NOMO-1 (cell line): ENCODE data around the gene TCF25.
"Not testable (repeated sequence)": the region's sequence is repeated elsewhere in the genome, so short reads cannot be mapped to it uniquely, and the experiment has no call there.

Source experiments
- DNase-seq, 2 experiments: peaks; one replicate each; lab custom pipeline; 2025; ENCODE audit not compliant: unreplicated experiment in 2 of 2; lab: John Stamatoyannopoulos, UW

Gene TCF25

GRCh38 chr16:89873109-89873971 lies at the start of gene TCF25:
Gene TCF25, plus strand, starts transcription at chr16:89873592. Its CDS starts 76 bp downstream, at chr16:89873668.
- peak; percentile 74 to 76 for DNase-seq

- DNase-seq = not testable (repeated sequence)
Measured at GRCh38 chr16:89823824-89824148, 49.6 kb upstream of the TCF25 start.

- no peak for DNase-seq
Measured at GRCh38 chr16:89826531-89827382, 46.6 kb upstream of the TCF25 start.

DNA sequence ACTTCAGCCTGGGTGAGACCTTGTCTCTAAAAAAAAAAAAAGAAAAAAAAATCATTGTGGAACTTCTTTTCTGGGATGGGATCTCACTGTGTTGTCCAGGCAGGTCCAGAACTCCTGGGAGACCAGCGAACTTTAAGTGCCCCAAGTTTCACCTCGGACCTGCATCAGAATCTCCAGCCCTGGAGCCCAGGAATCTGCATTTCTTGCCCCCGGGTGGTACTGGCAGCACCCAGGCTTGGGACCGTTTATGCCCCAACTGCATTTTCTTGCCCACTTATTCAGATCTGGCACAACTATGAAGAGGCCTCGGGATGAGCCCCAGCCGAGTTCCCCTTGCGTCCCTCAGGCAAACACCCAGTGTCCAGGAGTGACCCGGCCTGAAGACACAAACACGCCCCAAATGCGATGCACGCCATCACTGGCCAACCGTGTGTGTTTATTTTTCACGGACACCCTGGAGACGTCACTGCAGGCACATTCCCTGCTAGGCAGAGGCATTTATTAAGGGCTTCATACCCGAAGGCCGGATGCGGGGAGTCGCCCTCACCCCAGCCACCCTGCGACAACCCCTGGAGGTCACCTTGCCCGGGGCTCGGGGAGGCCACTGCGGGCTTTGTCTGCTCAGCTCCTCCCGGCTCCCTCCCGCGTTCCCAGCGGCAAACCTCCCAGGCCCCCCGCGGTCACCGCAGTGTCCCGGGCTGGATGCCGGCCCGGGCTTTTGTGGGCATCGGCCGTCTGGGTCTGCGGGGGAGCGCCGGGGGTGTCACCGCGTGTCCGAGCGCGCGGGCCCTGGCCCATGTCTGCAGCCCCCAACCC lies 45.8 kb upstream of the TCF25 start:
- DNase-seq = no peak

DNA sequence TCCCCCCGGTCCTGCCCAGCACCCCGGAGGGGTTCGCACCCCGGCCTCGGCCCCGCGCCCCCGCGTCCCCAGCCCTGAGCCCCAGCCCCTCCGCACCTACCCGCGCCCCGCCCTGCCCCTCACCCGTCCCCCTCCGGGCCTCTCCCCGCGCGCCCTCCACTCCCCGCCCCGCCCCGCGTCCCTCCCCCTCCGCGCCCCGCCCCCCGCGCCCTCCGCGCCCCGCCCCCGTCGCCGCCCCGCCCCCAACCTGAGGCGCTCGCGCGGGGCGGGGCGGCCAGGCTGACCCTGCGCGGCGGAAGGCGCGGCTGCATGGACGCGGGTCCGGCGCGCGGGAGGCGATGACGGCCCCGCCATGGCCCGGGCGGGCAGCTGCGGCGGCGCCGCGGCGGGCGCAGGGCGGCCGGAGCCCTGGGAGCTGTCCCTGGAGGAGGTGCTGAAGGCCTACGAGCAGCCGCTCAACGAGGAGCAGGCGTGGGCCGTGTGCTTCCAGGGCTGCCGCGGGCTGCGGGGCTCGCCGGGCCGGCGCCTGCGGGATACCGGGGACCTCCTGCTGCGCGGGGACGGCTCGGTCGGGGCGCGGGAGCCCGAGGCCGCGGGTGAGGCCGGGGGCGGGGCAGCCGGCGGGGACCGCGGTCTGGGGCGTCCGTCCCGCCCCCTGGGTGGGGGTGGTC lies 45.1 kb upstream of the TCF25 start, which contains the start of gene SPIRE2:
TSS of gene SPIRE2 (plus strand) at position 277 of the 671 bp plus-strand sequence. CDS start at position 353, 76 bp downstream.
- peak; percentile 63 to 71 for DNase-seq

DNA sequence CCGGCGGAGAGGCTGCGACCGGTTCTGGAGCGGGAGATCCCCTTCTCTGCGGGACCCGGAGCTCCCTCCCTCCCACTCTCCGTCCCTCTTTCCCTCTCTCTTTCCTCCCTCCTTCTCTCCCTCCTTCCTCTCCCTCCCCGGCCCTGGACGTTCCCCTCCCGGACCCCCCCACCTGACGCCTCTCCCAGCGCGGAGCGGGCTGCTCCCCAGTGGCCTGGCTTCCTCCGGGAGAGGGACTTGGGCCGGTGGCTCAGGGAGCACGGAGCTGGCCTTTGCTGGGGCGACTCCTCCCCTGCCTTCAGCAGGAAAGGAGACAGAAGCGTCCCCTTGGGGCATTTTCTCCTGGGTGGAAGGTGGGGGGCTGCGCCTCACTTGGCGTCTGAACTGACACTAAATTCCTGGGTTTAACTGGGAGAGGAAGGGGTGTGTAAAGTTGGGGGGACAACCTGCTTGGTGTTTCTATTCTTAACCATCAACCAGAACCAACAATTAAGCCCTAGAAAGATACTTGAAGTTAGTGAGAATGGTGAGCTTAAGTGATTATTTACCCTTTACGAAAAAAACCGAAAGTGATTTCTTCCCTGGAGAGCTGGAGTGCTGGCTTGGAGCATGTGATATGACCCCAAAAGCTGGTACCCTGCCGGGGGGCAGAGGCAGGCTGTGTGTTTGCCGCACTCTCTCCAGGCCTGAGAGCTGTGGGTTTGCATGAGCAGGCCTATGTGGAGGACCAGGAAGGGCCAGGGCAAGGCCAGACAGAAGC lies 44.3 kb upstream of the TCF25 start:
- no peak for DNase-seq

DNA sequence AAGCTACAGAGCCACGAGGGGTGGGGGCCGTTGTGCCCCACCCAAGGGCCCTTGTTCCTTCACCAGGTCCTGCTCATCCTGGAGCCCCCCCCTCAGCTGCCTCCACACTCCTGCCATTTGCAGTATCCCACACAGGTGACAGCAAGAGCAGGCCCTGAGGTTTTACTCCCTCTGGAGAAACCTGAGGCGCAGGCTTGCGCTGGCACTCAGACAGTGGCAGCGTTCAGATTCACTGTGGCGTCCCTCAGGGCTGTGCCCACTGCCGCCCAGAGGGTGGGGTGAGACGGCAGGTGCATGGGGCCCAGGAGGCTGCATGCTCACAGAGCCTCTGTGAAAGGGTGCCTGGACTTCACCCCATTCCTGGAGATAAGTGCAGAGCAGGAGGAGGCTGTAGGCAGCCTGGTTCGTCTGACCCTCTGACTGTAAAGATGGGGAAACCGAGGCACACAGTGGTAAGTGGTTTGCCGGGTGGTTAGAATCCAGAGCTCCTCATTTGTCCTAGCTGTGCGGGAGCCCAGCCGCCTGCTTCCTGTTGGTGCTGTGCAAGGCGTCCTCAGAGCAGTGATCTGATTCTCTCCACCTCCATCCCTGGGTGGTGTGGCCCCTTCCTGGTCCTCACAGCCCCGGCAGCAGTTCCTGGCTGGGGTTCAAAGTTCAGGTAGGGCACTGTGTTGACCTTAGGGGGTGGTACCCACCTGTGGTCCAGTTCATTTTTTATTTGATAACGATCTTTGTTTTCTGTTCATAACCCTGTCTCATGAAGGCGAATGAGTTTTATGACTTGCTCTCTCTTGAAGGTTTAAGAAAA lies 43.6 kb upstream of the TCF25 start:
- no peak for DNase-seq

DNA sequence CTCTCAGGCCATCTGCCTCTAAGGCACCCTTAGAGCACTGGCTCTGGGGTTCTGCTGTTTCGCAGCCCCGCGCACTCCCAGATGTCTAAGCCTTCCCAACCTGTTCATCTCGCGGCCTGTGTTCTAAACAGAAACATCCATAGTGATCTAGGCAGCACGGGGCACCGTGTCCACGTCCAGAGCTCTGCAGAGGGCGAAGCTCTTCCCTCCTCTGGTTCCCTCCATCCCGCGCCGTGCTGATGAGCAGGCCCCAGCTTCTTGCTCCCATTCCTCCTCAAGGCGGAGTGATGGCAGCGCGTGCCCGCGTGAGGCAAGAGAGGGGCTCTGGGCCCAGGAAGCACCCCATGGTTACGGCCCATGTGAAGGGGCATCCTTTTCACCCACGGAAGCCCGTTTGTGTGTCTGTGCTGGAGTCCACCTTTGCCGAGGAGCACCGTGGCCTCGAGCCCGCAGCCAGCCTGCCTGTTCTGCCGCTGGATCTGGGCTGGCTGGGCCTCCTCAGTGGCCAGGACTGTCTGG lies 41.5 kb upstream of the TCF25 start:
- DNase-seq = no peak

DNA sequence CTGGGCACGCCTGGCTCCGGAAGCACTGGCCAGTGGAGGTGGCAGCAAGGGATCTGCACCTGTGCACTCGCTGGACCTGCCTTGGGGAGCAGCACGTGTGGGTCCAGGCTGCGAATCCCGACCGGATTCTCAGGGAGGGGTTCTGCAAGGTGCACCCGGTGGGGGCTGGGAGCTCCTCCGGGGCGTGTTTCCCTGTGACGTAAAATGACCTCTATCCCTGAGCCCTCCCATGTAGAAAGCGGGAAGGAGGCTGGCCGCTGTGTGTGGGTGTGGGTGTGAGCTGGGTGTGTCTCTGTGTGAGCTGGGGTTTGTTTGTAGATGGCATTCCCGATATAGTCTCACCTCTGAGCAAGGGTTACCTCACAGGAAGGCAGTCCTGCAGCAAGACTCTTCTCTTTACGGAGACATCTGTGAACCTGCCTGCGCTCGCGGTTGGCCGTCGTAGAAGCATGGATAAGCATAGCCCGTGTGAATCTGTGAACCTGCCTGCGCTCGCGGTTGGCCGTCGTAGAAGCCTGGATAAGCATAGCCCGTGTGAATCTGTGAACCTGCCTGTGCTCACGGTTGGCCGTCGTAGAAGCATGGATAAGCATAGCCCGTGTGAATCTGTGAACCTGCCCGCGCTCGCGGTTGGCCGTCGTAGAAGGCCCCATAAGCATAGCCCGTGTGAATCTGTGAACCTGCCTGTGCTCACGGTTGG lies 39.6 kb upstream of the TCF25 start:
- DNase-seq = not testable (repeated sequence)

DNA sequence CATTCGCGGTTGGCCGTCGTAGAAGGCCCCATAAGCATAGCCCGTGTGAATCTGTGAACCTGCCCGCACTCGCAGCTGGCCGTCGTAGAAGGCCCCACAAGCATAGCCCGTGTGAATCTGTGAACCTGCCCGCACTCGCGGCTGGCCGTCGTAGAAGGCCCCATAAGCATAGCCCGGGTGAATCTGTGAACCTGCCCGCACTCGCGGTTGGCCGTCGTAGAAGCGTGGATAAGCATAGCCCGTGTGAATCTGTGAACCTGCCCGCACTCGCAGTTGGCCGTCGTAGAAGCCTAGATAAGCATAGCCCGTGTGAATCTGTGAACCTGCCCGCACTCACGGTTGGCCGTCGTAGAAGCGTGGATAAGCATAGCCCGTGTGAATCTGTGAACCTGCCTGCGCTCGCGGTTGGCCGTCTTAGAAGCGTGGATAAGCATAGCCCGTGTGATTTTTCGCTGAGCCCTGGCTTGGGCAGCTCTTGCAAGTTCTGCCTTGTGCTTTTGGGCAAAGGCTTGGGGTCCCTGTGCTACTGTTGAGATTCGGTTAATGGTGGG lies 38.5 kb upstream of the TCF25 start:
- not testable (repeated sequence) for DNase-seq

DNA sequence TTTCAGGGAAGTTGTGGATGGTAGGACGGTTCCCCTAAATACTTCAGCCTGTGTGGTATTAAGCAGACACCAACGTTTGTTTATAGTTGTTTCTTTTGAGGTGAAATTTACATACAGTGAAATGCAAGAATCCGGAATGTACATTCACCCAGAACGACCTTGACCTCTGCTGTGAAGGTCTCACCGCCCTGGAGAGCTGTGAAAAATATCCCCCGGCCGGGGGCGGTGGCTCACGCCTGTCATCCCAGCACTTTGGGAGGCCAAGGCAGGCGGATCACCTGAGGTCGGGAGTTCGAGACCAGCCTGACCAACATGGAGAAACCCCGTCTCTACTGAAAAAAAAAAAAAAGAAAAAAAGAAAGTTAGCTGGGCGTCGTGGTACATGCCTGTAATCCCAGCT lies 36.9 kb upstream of the TCF25 start:
- not testable (repeated sequence) for DNase-seq

DNA sequence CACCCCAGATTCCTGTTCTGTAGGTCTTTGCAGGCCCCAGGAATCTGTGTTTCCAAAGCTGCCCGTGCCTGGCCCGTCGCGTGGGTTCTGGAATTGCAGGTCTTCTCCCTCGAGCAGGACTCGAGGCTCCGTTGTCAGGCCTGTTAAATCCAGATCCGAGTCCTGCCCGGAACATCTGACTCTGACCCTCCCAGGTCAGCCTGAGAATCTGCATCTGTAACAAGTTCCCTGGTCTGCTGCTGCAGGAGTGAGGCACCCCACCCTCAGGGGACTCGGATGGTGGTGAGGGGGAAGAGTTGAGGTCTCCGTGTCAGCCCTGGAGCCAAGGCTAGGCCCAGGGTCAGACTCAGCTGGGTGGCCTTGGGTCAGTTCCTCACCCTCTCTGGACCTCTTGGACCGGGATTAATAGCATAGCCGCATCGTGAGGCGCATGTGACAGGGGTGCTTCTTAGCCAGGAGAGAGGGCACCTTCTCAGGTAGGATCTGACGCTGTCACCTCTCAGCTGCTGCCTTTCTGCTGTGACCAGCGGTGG lies 36.3 kb upstream of the TCF25 start:
- DNase-seq = no peak

DNA sequence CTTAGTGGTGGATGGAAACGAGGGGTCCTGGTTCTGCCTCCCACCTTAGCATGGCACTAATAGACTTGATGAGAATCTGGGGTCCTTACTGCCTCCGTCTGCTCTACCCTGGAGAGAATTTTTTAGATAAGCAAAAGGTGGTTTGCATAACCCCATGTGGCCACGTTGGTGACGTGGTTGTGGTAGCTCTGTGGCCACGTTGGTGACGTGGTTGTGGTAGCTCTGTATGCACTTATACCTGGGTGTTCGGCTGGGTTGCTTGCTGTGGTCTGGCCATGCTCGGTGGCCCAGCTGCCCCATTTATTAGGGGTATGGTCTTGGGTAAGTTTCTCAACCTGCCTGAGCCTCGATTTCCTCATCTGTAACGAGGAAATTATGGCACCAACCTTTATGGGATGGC lies 32.1 kb upstream of the TCF25 start:
- no peak for DNase-seq

- no peak for DNase-seq
Measured at GRCh38 chr16:89842471-89843408, 30.7 kb upstream of the TCF25 start.

- DNase-seq = no peak
Measured at GRCh38 chr16:89843409-89844350, 29.7 kb upstream of the TCF25 start.
